H1 (cell line): ENCODE results near the gene CEL. TPM values are rescaled to one million over a fixed set of nuclear protein-coding genes. Genes with fewer than 3 reads are reported as not detected.

Experiments used
- CBX8 ChIP-seq: fragments of 300-800, 300-1000 bp; sonication (generic); IDR thresholded peaks from 2 replicates; pipeline ENCODE4 v1.7.1; 2016; ENCODE audit warnings: low read depth, low read length, borderline replicate concordance
- EZH2 ChIP-seq: fragments of 200-600 bp; sonication (generic); IDR thresholded peaks from 2 replicates; pipeline ENCODE4 v1.7.1; 2012; ENCODE audit warnings: low read depth, mild to moderate bottlenecking, moderate library complexity, low read length, inconsistent platforms; ENCODE audit not compliant: severe bottlenecking
- FOSL1 ChIP-seq: IDR thresholded peaks from 2 replicates; pipeline ENCODE4 v1.6.1; 2011; ENCODE audit warnings: mild to moderate bottlenecking, low read depth, low read length, moderate library complexity; ENCODE audit not compliant: insufficient read depth
- JUND ChIP-seq: IDR thresholded peaks from 2 replicates; pipeline ENCODE4 v1.6.1; 2011; ENCODE audit warnings: mild to moderate bottlenecking, improper control_type of control experiment, low read length
- KDM5A ChIP-seq: fragments of 200-600 bp; IDR thresholded peaks from 2 replicates; pipeline ENCODE4 v1.7.1; 2012; ENCODE audit warnings: mild to moderate bottlenecking, low read length, inconsistent platforms, mixed read lengths
- RBBP5 ChIP-seq: IDR thresholded peaks from 2 replicates; pipeline ENCODE4 v1.7.1; 2012; ENCODE audit warnings: low read depth, mild to moderate bottlenecking, inconsistent platforms, low read length, moderate library complexity, borderline replicate concordance
- RNF2 ChIP-seq: fragments of 200-900, 300-1000 bp; sonication (generic); IDR thresholded peaks from 2 replicates; pipeline ENCODE4 v1.7.1; 2016; ENCODE audit warnings: borderline replicate concordance, low read depth, mild to moderate bottlenecking, antibody characterized with exemption, low read length; ENCODE audit not compliant: poor library complexity, severe bottlenecking; ENCODE audit errors: missing control alignments
- SAP30 ChIP-seq: fragments of 300-600 bp; sonication (generic); IDR thresholded peaks from 2 replicates; pipeline ENCODE4 v1.7.1; 2012; ENCODE audit warnings: low read length, moderate library complexity, mild to moderate bottlenecking, inconsistent platforms; ENCODE audit not compliant: insufficient read depth, insufficient replicate concordance
- polyA plus RNA-seq, 7 experiments: library from polyadenylated mRNA; depleted of rRNA in 3 of 7; stranded (reverse) in 5 of 7; unstranded in 2 of 7; fragments of >200 nt in 5 of 7; fragments of 200-250 nt in 2 of 7; gene quantifications; 1 replicate in 5 of 7; 2 replicates in 1 of 7; 4 replicates in 1 of 7; pipeline versions ENCODE4 v1.2.1 to v1.2.3, GENCODE V29; 2011 to 2013; ENCODE audit warnings: missing spikeins in 2 of 7, mixed read lengths in 2 of 7
- total RNA-seq: library from RNA; stranded (reverse); fragmentation: NEBNext Ultra II Directional; extraction: Animal tissue kit (Norgen Biotek cat#: 25700); gene quantifications from 2 replicates; pipeline ENCODE4 v1.2.1, GENCODE V29; 2021

CEL gene
- total and polyA plus RNA-seq, 2 of the 8 experiments (the other 6 are each of a cell fraction or from before 2014, with no cell fraction given): 1.8 to 3.4 TPM

GRCh38 chr9:133109931-133110650, 48.3 kb downstream of the CEL start (continued):
- TF ChIP-seq RBBP5 (no peak), EZH2 (no peak), SAP30 (no peak), RNF2 (no peak), FOSL1 (no peak), JUND (no peak), CBX8 (no peak), KDM5A (no peak)
- TF ChIP-seq, all 59 proteins: peak for 0
